B cell (primary cell): ENCODE measurements around the gene SPECC1. TPM values are rescaled to one million over a fixed set of nuclear protein-coding genes. Genes with fewer than 3 reads are reported as not detected.

Experiments
- ATAC-seq: fragments of 200-7000 bp; cut with Tn5 transposase; one replicate; pipeline ENCODE4 v1.10.0; 2021; ENCODE audit warnings: low read depth, mild to moderate bottlenecking, moderate number of reproducible peaks, moderate library complexity
- CTCF ChIA-PET: fragments of 350-600 bp; sonication (Branson Sonifier 250); formaldehyde crosslinking; loops from one replicate; lab custom pipeline; 2021; ENCODE audit warnings: antibody characterized with exemption, inconsistent platforms; lab: Charles Lee
- POLR2A ChIA-PET: fragments of 350-600 bp; sonication (Branson Sonifier 250); formaldehyde crosslinking; loops from one replicate; lab custom pipeline; 2021; ENCODE audit warnings: antibody characterized with exemption; lab: Charles Lee
- DNase-seq: peaks from one replicate; pipeline ENCODE4 v3.0.0; 2013
- H2AFZ ChIP-seq: 2 replicates; pipeline ENCODE4 v1.6.1; 2012; ENCODE audit warnings: mild to moderate bottlenecking, low read depth, low read length; ENCODE audit not compliant: insufficient read depth, poor library complexity, severe bottlenecking
- H3K27ac ChIP-seq, 2 donors: 1 replicate in 1 of 2; 2 replicates in 1 of 2; pipeline ENCODE4 v1.5.1; 2012 to 2013; ENCODE audit warnings: low read length in 2 of 2, mild to moderate bottlenecking in 2 of 2, moderate library complexity in 1 of 2
- H3K27me3 ChIP-seq, 4 experiments: fragments of 200-600 bp in 1 of 4; sonication (generic) in 1 of 4; replicated peaks in 1 of 4; 1 replicate in 2 of 4; 2 replicates in 2 of 4; pipeline versions ENCODE4 v1.6.1 to v1.7.0; 2013 to 2016; ENCODE audit warnings: low read length in 3 of 4, mild to moderate bottlenecking in 2 of 4, mixed read lengths in 1 of 4, moderate library complexity in 1 of 4; ENCODE audit not compliant: insufficient read depth in 4 of 4, control insufficient read depth in 3 of 4; ENCODE audit errors: control extremely low read depth in 1 of 4
- H3K36me3 ChIP-seq, 2 experiments: replicated peaks in 1 of 2; 1 replicate in 1 of 2; 2 replicates in 1 of 2; pipeline versions ENCODE4 v1.6.1 to v1.7.1; 2013; ENCODE audit warnings: low read length in 1 of 2; ENCODE audit not compliant: insufficient read depth in 2 of 2, control insufficient read depth in 1 of 2; ENCODE audit errors: control extremely low read depth in 1 of 2, extremely low read depth in 1 of 2
- H3K4me1 ChIP-seq, 2 donors: fragments of 200-600 bp in 1 of 2; sonication (generic) in 1 of 2; 1 replicate in 1 of 2; 2 replicates in 1 of 2; pipeline versions ENCODE4 v1.5.1 to v1.6.1; 2013 to 2017; ENCODE audit warnings: low read length in 2 of 2; ENCODE audit not compliant: control insufficient read depth in 2 of 2, insufficient read depth in 2 of 2
- H3K4me2 ChIP-seq: replicated peaks from 2 replicates; pipeline ENCODE3; 2012; ENCODE audit warnings: mild to moderate bottlenecking, low read depth, low read length; ENCODE audit not compliant: poor library complexity, severe bottlenecking
- H3K4me3 ChIP-seq, 5 experiments: fragments of 200-600 bp in 1 of 5; sonication (generic) in 1 of 5; 1 replicate in 3 of 5; 2 replicates in 2 of 5; pipeline versions ENCODE4 v1.5.1 to v1.7.0; 2011 to 2016; ENCODE audit warnings: low read length in 4 of 5, mild to moderate bottlenecking in 4 of 5, low read depth in 2 of 5, control low read depth in 1 of 5, moderate library complexity in 1 of 5; ENCODE audit not compliant: insufficient read depth in 1 of 5; ENCODE audit errors: control extremely low read depth in 1 of 5, extremely low read depth in 1 of 5
- H3K79me2 ChIP-seq: fragments of 200-600 bp; sonication (generic); one replicate; pipeline ENCODE4 v1.6.0; 2016; ENCODE audit warnings: low read length; ENCODE audit not compliant: control insufficient read depth, insufficient read depth
- H3K9ac ChIP-seq: fragments of 200-600 bp; sonication (generic); 2 replicates; pipeline ENCODE4 v1.6.1; 2017; ENCODE audit warnings: mild to moderate bottlenecking, low read length, moderate library complexity
- H3K9me3 ChIP-seq, 3 donors: one replicate each; pipeline versions ENCODE4 v1.6.1 to v1.7.1; 2013; ENCODE audit warnings: low read length in 2 of 3; ENCODE audit not compliant: control insufficient read depth in 2 of 3, insufficient read depth in 1 of 3; ENCODE audit errors: control extremely low read depth in 1 of 3
- H4K20me1 ChIP-seq: 2 replicates; pipeline ENCODE4 v1.6.0; 2012; ENCODE audit warnings: mild to moderate bottlenecking, low read length; ENCODE audit not compliant: insufficient read depth, control insufficient read depth, poor library complexity, severe bottlenecking
- H3K27ac Mint-ChIP-seq: one replicate; pipeline ENCODE4 v1.8.0; 2021; ENCODE audit warnings: mixed read lengths
- H3K27me3 Mint-ChIP-seq: one replicate; pipeline ENCODE4 v1.8.0; 2021; ENCODE audit warnings: mixed read lengths
- H3K4me1 Mint-ChIP-seq: one replicate; pipeline ENCODE4 v1.8.0; 2021; ENCODE audit warnings: mixed read lengths
- H3K4me3 Mint-ChIP-seq: one replicate; pipeline ENCODE4 v1.8.0; 2021; ENCODE audit warnings: mixed read lengths
- H3K9me3 Mint-ChIP-seq: one replicate; pipeline ENCODE4 v1.8.0; 2022; ENCODE audit warnings: mixed read lengths; ENCODE audit not compliant: insufficient read depth
- EZH2 ChIP-seq: IDR thresholded peaks from 2 replicates; pipeline ENCODE4 v1.6.1; 2012; ENCODE audit warnings: borderline replicate concordance, low read depth, mild to moderate bottlenecking, moderate library complexity, low read length; ENCODE audit not compliant: insufficient read depth, poor library complexity, severe bottlenecking
- WGBS: methylation state at CpG from one replicate; pipeline ENCODE4 v1.1.5; 2013; ENCODE audit warnings: missing lambda C conversion rate; ENCODE audit not compliant: insufficient coverage; 5-methylcytosine and 5-hydroxymethylcytosine counted together
- intact Hi-C: fragments of 100-400 bp; cut with micrococcal nuclease; formaldehyde crosslinking; loops from one replicate; pipeline ENCODE4 v1.10.0; 2022
- polyA plus RNA-seq: library from polyadenylated mRNA; depleted of rRNA; stranded (reverse); fragments of >200 nt; gene quantifications from 2 replicates; pipeline ENCODE4 v1.2.3, GENCODE V29; 2012
- total RNA-seq, 2 donors: library from RNA; stranded (reverse); fragments of 120-200 nt in 1 of 2; gene quantifications; 1 replicate in 1 of 2; 2 replicates in 1 of 2; pipeline versions ENCODE4 v1.2.3 to v1.2.4, GENCODE V29; 2013 to 2022
- TF ChIP-seq, protein P1 (sequence below): fragments of 200-600 bp; IDR thresholded peaks from one replicate; pipeline ENCODE4 v1.8.0; 2022; ENCODE audit warnings: antibody characterized with exemption, mild to moderate bottlenecking

Gene SPECC1
- total and polyA plus RNA-seq, 2 donors (not counting 1 experiment from before 2014, with no cell fraction given): 4.6 to 7.4 TPM

DNA sequence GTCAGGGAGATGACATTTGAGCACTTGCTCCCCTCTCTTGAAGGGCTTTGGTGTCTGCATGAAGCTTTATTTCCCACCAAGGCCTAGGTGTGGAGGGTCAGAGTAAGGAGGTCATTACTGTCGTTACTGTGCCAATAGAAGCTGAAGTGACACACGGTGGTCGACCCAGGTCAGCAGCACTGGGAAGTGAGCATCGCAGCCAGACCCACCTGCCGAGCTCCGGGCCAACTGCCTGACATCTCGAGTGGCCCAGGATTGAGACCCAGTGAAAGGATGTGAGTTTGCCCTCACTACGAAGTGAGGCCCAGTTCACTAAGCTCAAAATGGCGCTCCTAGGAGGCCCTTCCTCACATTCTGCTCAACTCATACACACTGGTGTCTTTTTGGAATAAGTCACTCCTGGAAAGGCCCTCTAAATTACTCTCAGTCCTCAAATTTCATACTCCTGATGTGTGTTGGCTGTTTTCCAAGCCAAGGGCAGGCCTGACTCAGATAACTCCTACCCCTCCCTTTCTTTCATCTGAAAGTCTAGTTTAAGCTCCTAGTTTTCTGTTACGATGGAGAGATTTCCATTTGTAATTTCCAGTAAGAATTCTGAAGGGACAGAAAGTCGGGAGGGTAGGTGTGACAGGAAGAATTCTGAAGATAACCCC lies 257.8 kb downstream of the SPECC1 start:
- H3K27me3 ChIP-seq: no peaks in the 10 kb centered on the region
- intact Hi-C loops: no loop called here
- H3K4me2 ChIP-seq: no peak overlapping the region
- DNase-seq (no peak), ATAC-seq (no peak)
- no peaks in the 10 kb centered on the region for H3K27me3 Mint-ChIP-seq
- no peak overlapping the region for H3K4me3 ChIP-seq
- POLR2A ChIA-PET: no interaction called here
- H3K36me3 ChIP-seq: no peaks in the 10 kb centered on the region
- CTCF ChIA-PET: no interaction called here
- no peaks in the 10 kb centered on the region for H3K9me3 ChIP-seq
- no peaks in the 10 kb centered on the region for H4K20me1 ChIP-seq
- no peak overlapping the region for H2AFZ ChIP-seq
- H3K9ac ChIP-seq: no peak overlapping the region
- H3K4me3 Mint-ChIP-seq: no peak overlapping the region
- H3K4me1 Mint-ChIP-seq: peaks cover 4% of the 10 kb centered on the region
- no peak for TF ChIP-seq EZH2
- TF ChIP-seq, protein P1, sequence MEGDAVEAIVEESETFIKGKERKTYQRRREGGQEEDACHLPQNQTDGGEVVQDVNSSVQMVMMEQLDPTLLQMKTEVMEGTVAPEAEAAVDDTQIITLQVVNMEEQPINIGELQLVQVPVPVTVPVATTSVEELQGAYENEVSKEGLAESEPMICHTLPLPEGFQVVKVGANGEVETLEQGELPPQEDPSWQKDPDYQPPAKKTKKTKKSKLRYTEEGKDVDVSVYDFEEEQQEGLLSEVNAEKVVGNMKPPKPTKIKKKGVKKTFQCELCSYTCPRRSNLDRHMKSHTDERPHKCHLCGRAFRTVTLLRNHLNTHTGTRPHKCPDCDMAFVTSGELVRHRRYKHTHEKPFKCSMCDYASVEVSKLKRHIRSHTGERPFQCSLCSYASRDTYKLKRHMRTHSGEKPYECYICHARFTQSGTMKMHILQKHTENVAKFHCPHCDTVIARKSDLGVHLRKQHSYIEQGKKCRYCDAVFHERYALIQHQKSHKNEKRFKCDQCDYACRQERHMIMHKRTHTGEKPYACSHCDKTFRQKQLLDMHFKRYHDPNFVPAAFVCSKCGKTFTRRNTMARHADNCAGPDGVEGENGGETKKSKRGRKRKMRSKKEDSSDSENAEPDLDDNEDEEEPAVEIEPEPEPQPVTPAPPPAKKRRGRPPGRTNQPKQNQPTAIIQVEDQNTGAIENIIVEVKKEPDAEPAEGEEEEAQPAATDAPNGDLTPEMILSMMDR: no peak
- no peak overlapping the region for H3K27ac ChIP-seq
- no peaks in the 10 kb centered on the region for H3K79me2 ChIP-seq
- no peaks in the 10 kb centered on the region for H3K4me1 ChIP-seq
- 96% methylated on average over 9 of the region's 11 CpGs for WGBS
- H3K27ac Mint-ChIP-seq: no peak overlapping the region
- no peaks in the 10 kb centered on the region for H3K9me3 Mint-ChIP-seq

DNA sequence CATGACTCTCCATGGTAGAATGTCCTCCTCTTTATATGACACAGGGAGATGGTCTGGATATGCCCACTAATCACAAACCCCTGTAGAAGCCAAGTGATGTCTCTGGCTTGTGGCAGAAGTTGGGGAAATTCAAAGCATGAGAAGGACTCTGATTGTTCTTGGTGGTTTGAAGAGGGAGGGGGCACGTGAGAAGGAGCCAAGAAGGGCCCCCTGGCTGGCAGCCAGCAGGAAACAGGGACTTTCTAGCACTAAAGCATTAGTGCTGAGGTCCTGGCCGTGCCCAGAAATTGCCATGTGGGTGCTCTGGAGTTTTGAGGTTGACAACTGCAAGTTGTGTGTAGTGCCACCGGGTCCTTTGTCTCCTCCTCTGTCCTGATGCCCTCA lies 258.3 kb downstream of the SPECC1 start:
- no peaks in the 10 kb centered on the region for H3K4me1 ChIP-seq
- ATAC-seq: no peak
- H3K4me2 ChIP-seq: no peak overlapping the region
- Mint-ChIP-seq H3K4me1 (peaks cover 4% of the 10 kb centered on the region), H3K9me3 (no peaks in the 10 kb centered on the region), H3K27ac (no peak overlapping the region), H3K4me3 (no peak overlapping the region), H3K27me3 (no peaks in the 10 kb centered on the region)
- no peak for TF ChIP-seq EZH2
- TF ChIP-seq, protein P1: no peak
- no peak for DNase-seq
- H3K36me3 ChIP-seq: no peaks in the 10 kb centered on the region
- H3K4me3 ChIP-seq: no peak overlapping the region
- H3K9ac ChIP-seq: no peak overlapping the region
- intact Hi-C loops: no loop called here
- H3K9me3 ChIP-seq: no peaks in the 10 kb centered on the region
- H2AFZ ChIP-seq: no peak overlapping the region
- H3K27me3 ChIP-seq: no peaks in the 10 kb centered on the region
- no peak overlapping the region for H3K27ac ChIP-seq
- ChIA-PET CTCF (no interaction called here), POLR2A (no interaction called here)
- no peaks in the 10 kb centered on the region for H3K79me2 ChIP-seq
- H4K20me1 ChIP-seq: no peaks in the 10 kb centered on the region
- 24% methylated on average over 3 of the region's 3 CpGs for WGBS
